Measurements from ENCODE around the gene ZNF385B.

The ZNF385B gene

DNA sequence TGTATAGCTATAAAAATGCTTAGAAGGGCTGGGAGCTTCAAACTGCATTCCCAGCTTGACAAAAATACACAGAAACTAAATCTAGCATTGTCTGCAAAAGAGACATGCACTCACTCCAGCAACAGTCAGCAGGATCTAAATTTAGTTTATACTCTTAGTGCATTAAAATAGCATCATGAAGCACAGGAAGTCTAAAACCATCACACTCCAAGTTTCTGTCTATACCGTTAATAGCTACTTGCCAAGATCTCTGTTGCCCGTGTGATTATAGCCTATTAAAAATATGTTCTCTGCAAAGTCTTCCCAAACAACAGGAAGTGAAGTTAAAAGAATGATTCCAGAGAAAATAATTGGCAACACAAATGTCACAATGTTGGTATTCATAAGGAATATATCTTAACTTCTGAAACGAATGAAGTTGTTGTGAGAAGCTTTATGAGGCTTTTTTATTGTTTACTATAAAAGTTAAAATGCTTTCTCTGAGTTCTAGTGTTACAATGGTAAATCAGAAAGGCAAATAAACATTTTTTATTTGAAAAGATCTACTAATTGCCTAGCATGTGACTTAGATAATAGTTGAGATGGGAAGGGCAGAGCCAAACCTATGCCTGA, 184.2 kb downstream of the ZNF385B start:
- Histone ChIP-seq H3K27me3 (no peaks in the 10 kb centered on the region), H3K4me3 (ENCODE audit: low read depth in 1 of 2, low read length in 1 of 2) (no peak overlapping the region), H3K27ac (no peak overlapping the region), H3K4me1 (ENCODE audit: control insufficient read depth in 1 of 2, insufficient read depth in 1 of 2, low read depth in 1 of 2, low read length in 1 of 2) (no peaks in the 10 kb centered on the region), H3K9me3 (no peaks in the 10 kb centered on the region), H3K36me3 (no peaks in the 10 kb centered on the region)
- TF ChIP-seq, protein P1, sequence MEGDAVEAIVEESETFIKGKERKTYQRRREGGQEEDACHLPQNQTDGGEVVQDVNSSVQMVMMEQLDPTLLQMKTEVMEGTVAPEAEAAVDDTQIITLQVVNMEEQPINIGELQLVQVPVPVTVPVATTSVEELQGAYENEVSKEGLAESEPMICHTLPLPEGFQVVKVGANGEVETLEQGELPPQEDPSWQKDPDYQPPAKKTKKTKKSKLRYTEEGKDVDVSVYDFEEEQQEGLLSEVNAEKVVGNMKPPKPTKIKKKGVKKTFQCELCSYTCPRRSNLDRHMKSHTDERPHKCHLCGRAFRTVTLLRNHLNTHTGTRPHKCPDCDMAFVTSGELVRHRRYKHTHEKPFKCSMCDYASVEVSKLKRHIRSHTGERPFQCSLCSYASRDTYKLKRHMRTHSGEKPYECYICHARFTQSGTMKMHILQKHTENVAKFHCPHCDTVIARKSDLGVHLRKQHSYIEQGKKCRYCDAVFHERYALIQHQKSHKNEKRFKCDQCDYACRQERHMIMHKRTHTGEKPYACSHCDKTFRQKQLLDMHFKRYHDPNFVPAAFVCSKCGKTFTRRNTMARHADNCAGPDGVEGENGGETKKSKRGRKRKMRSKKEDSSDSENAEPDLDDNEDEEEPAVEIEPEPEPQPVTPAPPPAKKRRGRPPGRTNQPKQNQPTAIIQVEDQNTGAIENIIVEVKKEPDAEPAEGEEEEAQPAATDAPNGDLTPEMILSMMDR (IDR thresholded peaks at IDR 0.05): no peak

DNA sequence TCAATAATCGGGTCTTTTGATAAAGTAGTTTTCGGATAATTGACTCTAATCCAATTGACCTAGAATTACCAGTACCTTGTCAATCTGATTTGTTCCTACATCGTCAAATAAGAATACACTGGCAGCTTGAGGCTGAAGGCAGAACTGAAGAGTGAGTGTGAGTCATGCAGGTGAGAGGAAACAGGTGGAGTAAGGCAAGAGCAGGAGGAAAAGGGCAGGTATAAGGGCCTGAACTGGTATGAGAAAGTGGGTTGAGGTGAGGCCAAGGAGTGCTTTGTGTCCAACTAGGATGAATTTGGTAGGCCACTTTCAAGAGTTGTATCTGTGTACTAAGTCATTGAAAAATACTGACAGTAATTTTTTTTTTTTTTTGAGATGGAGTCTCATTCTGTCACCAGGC, 186.0 kb downstream of the ZNF385B start:
- no peak overlapping the region for H3K27ac ChIP-seq
- no peaks in the 10 kb centered on the region for H3K9me3 ChIP-seq
- H3K4me3 ChIP-seq (ENCODE audit: low read depth in 1 of 2, low read length in 1 of 2): no peak overlapping the region
- TF ChIP-seq, protein P1 (IDR thresholded peaks at IDR 0.05): no peak
- no peaks in the 10 kb centered on the region for H3K4me1 ChIP-seq (ENCODE audit: control insufficient read depth in 1 of 2, insufficient read depth in 1 of 2, low read depth in 1 of 2, low read length in 1 of 2)
- H3K36me3 ChIP-seq: no peaks in the 10 kb centered on the region
- H3K27me3 ChIP-seq: no peaks in the 10 kb centered on the region

DNA sequence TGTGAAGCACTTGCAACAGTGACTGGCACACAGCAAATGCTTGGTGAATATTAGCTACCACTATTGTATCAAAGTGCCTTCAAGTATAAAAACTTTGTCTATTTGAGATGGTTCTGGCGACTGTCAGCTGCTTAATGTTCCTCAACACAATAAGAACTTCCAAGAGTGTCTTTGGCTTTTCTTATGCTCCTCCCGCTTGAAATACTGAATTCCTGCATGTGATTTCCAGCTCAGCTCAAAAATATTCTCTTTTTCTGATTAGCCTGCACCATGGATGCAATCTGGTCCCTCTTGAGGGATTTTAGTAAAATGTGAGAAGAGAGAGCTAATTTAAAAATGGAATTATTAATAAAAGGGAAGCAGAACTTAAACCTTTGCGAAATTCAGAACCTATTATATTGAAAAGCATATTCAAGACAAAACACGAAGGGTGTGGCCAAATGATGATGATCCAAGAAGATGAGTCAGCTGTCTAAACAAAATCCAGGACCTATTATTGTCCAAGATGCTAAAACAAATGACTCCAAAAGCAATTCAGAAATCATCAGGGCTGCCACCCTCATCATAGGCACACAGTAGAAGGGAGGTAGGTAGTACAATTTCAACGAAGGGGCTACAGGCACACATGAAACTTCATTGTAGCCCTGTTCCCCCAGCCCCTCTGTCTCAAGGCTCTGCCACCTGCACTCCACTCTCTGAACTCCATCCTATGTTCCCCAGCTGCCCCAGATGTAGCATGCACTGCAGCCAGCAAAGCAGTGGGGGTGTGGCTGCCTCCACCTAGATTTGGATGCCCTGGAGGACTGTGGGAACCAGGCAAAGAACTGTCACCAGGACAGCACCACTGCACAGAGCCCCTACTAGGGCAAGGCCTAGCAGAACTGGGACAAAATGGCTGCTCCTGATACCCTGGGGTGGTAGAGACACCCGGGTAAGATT, 190.1 kb downstream of the ZNF385B start:
- Histone ChIP-seq H3K36me3 (no peaks in the 10 kb centered on the region), H3K4me3 (ENCODE audit: low read depth in 1 of 2, low read length in 1 of 2) (no peak overlapping the region), H3K27ac (no peak overlapping the region), H3K27me3 (no peaks in the 10 kb centered on the region), H3K4me1 (ENCODE audit: control insufficient read depth in 1 of 2, insufficient read depth in 1 of 2, low read depth in 1 of 2, low read length in 1 of 2) (no peaks in the 10 kb centered on the region), H3K9me3 (no peaks in the 10 kb centered on the region)
- TF ChIP-seq, protein P1 (IDR thresholded peaks at IDR 0.05): no peak

DNA sequence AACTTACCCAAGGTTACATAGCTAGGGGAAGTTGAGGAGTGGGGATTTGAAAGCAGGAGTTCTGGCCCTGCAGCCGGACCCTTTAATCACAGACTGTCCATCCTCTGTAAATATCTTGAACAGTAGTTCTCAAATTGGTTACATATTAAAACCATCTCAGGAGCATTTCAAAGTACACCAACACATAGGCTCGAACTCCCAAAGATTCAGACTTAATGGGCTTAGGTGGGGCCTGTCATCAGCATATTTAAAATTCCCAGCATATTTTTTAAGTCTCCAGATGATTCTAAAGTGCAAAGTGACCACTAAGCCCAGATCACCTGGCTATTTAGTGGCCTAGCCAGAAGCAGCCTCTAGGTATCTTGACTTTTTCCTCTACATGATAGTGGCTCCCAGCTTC, 192.2 kb downstream of the ZNF385B start:
- Histone ChIP-seq H3K4me1 (ENCODE audit: control insufficient read depth in 1 of 2, insufficient read depth in 1 of 2, low read depth in 1 of 2, low read length in 1 of 2) (no peaks in the 10 kb centered on the region), H3K27me3 (no peaks in the 10 kb centered on the region), H3K36me3 (no peaks in the 10 kb centered on the region), H3K27ac (no peak overlapping the region), H3K9me3 (no peaks in the 10 kb centered on the region), H3K4me3 (ENCODE audit: low read depth in 1 of 2, low read length in 1 of 2) (no peak overlapping the region)
- TF ChIP-seq, protein P1 (IDR thresholded peaks at IDR 0.05): no peak

DNA sequence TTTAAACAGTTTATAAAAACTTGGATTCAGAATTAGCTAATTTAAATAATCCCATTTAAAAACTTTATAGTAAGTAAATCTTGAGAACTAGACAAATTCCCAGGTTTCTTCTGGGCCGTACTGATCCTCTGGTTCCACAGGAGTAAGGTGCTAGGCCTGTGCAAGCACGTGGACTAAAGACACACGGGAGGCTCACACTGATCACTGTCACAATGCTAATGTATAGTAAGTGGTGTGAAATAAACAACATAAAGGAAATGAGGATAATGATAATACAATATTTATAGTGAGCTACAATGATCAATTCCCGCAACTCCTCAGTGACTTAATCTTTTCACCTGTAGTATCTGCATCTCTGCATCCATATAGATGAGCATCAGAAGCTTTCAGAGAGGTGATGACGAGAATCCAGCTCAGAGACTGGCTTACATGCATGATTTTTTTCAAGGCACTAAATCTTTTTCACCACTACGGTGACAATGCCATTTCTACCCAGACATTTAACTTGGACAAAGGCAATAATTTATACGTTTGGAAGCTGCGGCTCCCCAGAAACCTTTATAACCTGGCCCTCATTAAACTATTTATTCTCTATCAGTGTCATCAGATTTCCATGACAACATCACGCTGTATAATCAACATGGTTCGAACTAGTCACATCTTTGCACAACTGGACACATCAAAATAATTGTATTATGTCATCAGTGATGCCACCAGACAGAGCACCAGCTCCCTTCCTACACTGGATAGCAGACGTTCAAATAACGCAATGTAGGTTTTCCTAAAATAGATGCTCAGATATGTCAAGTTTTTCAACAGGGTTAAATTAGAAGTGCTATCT, 196.2 kb downstream of the ZNF385B start:
- Histone ChIP-seq H3K27me3 (no peaks in the 10 kb centered on the region), H3K4me3 (ENCODE audit: low read depth in 1 of 2, low read length in 1 of 2) (no peak overlapping the region), H3K4me1 (ENCODE audit: control insufficient read depth in 1 of 2, insufficient read depth in 1 of 2, low read depth in 1 of 2, low read length in 1 of 2) (no peaks in the 10 kb centered on the region), H3K36me3 (no peaks in the 10 kb centered on the region), H3K9me3 (no peaks in the 10 kb centered on the region), H3K27ac (no peak overlapping the region)
- TF ChIP-seq, protein P1 (IDR thresholded peaks at IDR 0.05): no peak
